Endothelial cell of umbilical vein (primary cell): ENCODE measurements around the gene NUP214. TPM values are rescaled to one million over a fixed set of nuclear protein-coding genes. Genes with fewer than 3 reads are reported as not detected.
A peak's percentile ranks its signal among the peaks of the same experiment; 100 is the strongest.

Experiments
- BruUV-seq: library from RNA; stranded (reverse); fragments of 400-500 nt; replicated peaks from 2 replicates; lab custom pipeline; 2021; lab: Mats Ljungman, UMichigan
- CTCF ChIA-PET: fragments of 300-600, 350-600 bp; sonication (Branson Sonifier 250); formaldehyde crosslinking; loops from one replicate; lab custom pipeline; 2021; ENCODE audit warnings: antibody characterized with exemption, inconsistent platforms; lab: Charles Lee
- POLR2A ChIA-PET: fragments of 300-600, 350-600 bp; sonication (Branson Sonifier 250); formaldehyde crosslinking; loops from one replicate; lab custom pipeline; 2021; ENCODE audit warnings: antibody characterized with exemption, inconsistent platforms; lab: Charles Lee
- DNase-seq: peaks from one replicate; pipeline ENCODE4 v3.0.0-alpha.2; 2011; ENCODE audit warnings: low read depth, low spot score
- FAIRE-seq: peaks from 2 replicates; lab custom pipeline; 2011; peaks lifted over from hg19 to GRCh38; lab: Jason Lieb, UNC
- H2AFZ ChIP-seq: 2 replicates; pipeline ENCODE4 v1.6.0; 2012; ENCODE audit warnings: low read depth, low read length, control low read depth, inconsistent platforms
- H3K27ac ChIP-seq: 2 replicates; pipeline ENCODE4 v1.5.1; 2011; ENCODE audit warnings: low read depth, mild to moderate bottlenecking, control low read depth, low read length, moderate library complexity; ENCODE audit not compliant: insufficient read depth
- H3K27me3 ChIP-seq, 2 experiments: 2 replicates each; pipeline versions ENCODE4 v1.6.0 to v1.6.1; 2011; ENCODE audit warnings: low read length in 2 of 2, mixed read lengths in 1 of 2; ENCODE audit not compliant: control insufficient read depth in 2 of 2, insufficient read depth in 2 of 2
- H3K36me3 ChIP-seq, 2 experiments: 2 replicates in 1 of 2; 3 replicates in 1 of 2; pipeline ENCODE4 v1.5.1; 2011; ENCODE audit warnings: low read length in 2 of 2, mild to moderate bottlenecking in 1 of 2, moderate library complexity in 1 of 2; ENCODE audit not compliant: control insufficient read depth in 2 of 2, insufficient read depth in 2 of 2; ENCODE audit errors: extremely low read depth in 1 of 2
- H3K4me1 ChIP-seq: 3 replicates; pipeline ENCODE4 v1.5.1; 2011; ENCODE audit warnings: mild to moderate bottlenecking, low read length; ENCODE audit not compliant: control insufficient read depth, insufficient read depth; ENCODE audit errors: extremely low read depth
- H3K4me2 ChIP-seq: 2 replicates; pipeline ENCODE4 v1.6.1; 2011; ENCODE audit warnings: low read length, control low read depth, mixed read lengths; ENCODE audit not compliant: insufficient read depth
- H3K4me3 ChIP-seq, 3 experiments: fragments of 200-600 bp in 1 of 3; sonication (generic), shearing (Covaris generic) in 1 of 3; replicated peaks in 1 of 3; 2 replicates each; pipeline ENCODE4 v1.5.1; 2011 to 2016; ENCODE audit warnings: control low read depth in 3 of 3, low read length in 3 of 3, mild to moderate bottlenecking in 2 of 3, inconsistent platforms in 1 of 3, low read depth in 1 of 3, moderate library complexity in 1 of 3; ENCODE audit not compliant: insufficient read depth in 1 of 3
- H3K79me2 ChIP-seq: 2 replicates; pipeline ENCODE4 v1.6.0; 2012; ENCODE audit warnings: low read length, inconsistent platforms; ENCODE audit not compliant: control insufficient read depth, insufficient read depth
- H3K9ac ChIP-seq: replicated peaks from 2 replicates; pipeline ENCODE3; 2011; ENCODE audit warnings: low read length, control low read depth; ENCODE audit not compliant: insufficient read depth; ENCODE audit errors: extremely low read depth
- H3K9me1 ChIP-seq: replicated peaks from 3 replicates; pipeline ENCODE4 v1.6.0; 2011; ENCODE audit warnings: mild to moderate bottlenecking, low read length; ENCODE audit not compliant: control insufficient read depth, insufficient read depth; ENCODE audit errors: extremely low read depth
- H3K9me3 ChIP-seq: replicated peaks from 2 replicates; pipeline ENCODE4 v1.5.1; 2012; ENCODE audit warnings: low read length, inconsistent platforms; ENCODE audit not compliant: control insufficient read depth, insufficient read depth
- H4K20me1 ChIP-seq: replicated peaks from 2 replicates; pipeline ENCODE3; 2011; ENCODE audit warnings: mild to moderate bottlenecking, low read length; ENCODE audit not compliant: control insufficient read depth, insufficient read depth; ENCODE audit errors: extremely low read depth
- CTCF ChIP-seq, 2 donors: IDR thresholded peaks; 1 replicate in 1 of 2; 2 replicates in 1 of 2; pipeline ENCODE4 v1.5.1; 2011; ENCODE audit warnings: low read length in 2 of 2, mild to moderate bottlenecking in 2 of 2, moderate library complexity in 2 of 2, control low read depth in 1 of 2, inconsistent platforms in 1 of 2, low read depth in 1 of 2; ENCODE audit not compliant: insufficient read depth in 1 of 2; ENCODE audit errors: extremely low read depth in 1 of 2
- FOS ChIP-seq: IDR thresholded peaks from 2 replicates; pipeline ENCODE4 v1.6.1; 2011; ENCODE audit warnings: mild to moderate bottlenecking, low read length, moderate library complexity, borderline replicate concordance; ENCODE audit not compliant: insufficient read depth
- JUN ChIP-seq: IDR thresholded peaks from 2 replicates; pipeline ENCODE4 v1.6.1; 2011; ENCODE audit warnings: borderline replicate concordance, low read depth; ENCODE audit not compliant: insufficient read length, insufficient read depth
- MAX ChIP-seq: IDR thresholded peaks from 2 replicates; pipeline ENCODE4 v1.6.1; 2011; ENCODE audit not compliant: insufficient read depth, insufficient read length
- MYC ChIP-seq: IDR thresholded peaks from one replicate; pipeline ENCODE4 v1.6.1; 2011; ENCODE audit warnings: mild to moderate bottlenecking, low read depth, low read length
- POLR2A ChIP-seq: IDR thresholded peaks from 2 replicates; pipeline ENCODE4 v1.6.1; 2012; ENCODE audit warnings: low read depth, mild to moderate bottlenecking, control low read depth, low read length
- POLR2AphosphoS5 ChIP-seq: IDR thresholded peaks from 2 replicates; pipeline ENCODE4 v1.6.1; 2012; ENCODE audit warnings: low read depth, mild to moderate bottlenecking, control low read depth, low read length, moderate library complexity; ENCODE audit not compliant: insufficient read depth
- dilution Hi-C: fragments of 300-500 bp; cut with MboI; formaldehyde crosslinking; loops from one replicate; pipeline ENCODE4 v1.15.0; 2019; ENCODE audit warnings: low sequenced_read_pairs; ENCODE audit not compliant: extremely low pct_ligation_motif_present
- intact Hi-C: fragments of 100-400 bp; cut with micrococcal nuclease; formaldehyde crosslinking; loops from one replicate; pipeline ENCODE4 v1.10.0; 2022
- polyA plus RNA-seq, 4 experiments: library from polyadenylated mRNA; depleted of rRNA in 3 of 4; stranded (reverse) in 3 of 4; unstranded in 1 of 4; fragments of >200 nt; gene quantifications; 2 replicates each; pipeline versions ENCODE4 v1.2.1 to v1.2.3, GENCODE V29; 2011 to 2012; ENCODE audit warnings: missing spikeins in 1 of 4
- total RNA-seq: library from RNA; stranded (reverse); gene quantifications from 2 replicates; pipeline ENCODE4 v1.2.3, GENCODE V29; 2021

Gene NUP214
- total and polyA plus RNA-seq, 2 donors (not counting 3 experiments of a cell fraction or from before 2014, with no cell fraction given), result 28.7 to 65.9 TPM

GRCh38 chr9:131237931-131238401 is 112.6 kb downstream of the NUP214 start:
- no peak overlapping the region for H3K4me3 ChIP-seq
- no peaks in the 10 kb centered on the region for H3K79me2 ChIP-seq
- FAIRE-seq, result peak; percentile 96
- H3K9me1 ChIP-seq, result no peaks in the 10 kb centered on the region
- H3K27ac ChIP-seq, result peak overlapping the region; percentile 97
- dilution Hi-C loops (no loop called here), intact Hi-C loops (loop anchor here (1.0 kb wide), 6 partner anchors 12 to 121 kb away; no protein-coding TSS in a partner anchor)
- H4K20me1 ChIP-seq, result no peaks in the 10 kb centered on the region
- no peaks in the 10 kb centered on the region for H3K27me3 ChIP-seq
- H3K4me2 ChIP-seq, result peak overlapping the region; percentile 56
- peak overlapping the region; percentile 21 for H2AFZ ChIP-seq
- TSS peak; percentile 81 for BruUV-seq
- H3K36me3 ChIP-seq, result peaks cover 0 to 15% of the 10 kb centered on the region in 2 experiments
- no peak for TF ChIP-seq CTCF (IDR thresholded peaks at IDR 0.05; ENCODE audit: extremely low read depth in 1 of 2, insufficient read depth in 1 of 2, low read depth in 1 of 2, low read length in 2 of 2)
- TF ChIP-seq POLR2A, result peak; percentile 72
- no peak for TF ChIP-seq MAX
- no peak for TF ChIP-seq MYC
- peak; percentile 4 for TF ChIP-seq JUN
- TF ChIP-seq FOS, result peak; percentile 33
- no peak for TF ChIP-seq POLR2AphosphoS5
- no peaks in the 10 kb centered on the region for H3K9me3 ChIP-seq
- ChIA-PET POLR2A (interaction anchor here (0.6 to 1.6 kb wide), 3 partner anchors 21 to 1045 kb away, joined by 3 to 7 read pairs (median 5); no protein-coding TSS in a partner anchor), CTCF (interaction anchor here (1.8 to 2.3 kb wide), 3 partner anchors 23 to 98 kb away, joined by 7 to 13 read pairs (median 8); partner anchors contain the start of gene FAM78A)
- H3K4me1 ChIP-seq, result peaks cover 32% of the 10 kb centered on the region
- peak; percentile 94 for DNase-seq
- H3K9ac ChIP-seq, result peak overlapping the region; percentile 83
